HG02588 (cell line): ENCODE results near the gene ESPN.

Experiments
- ATAC-seq: cut with Tn5 transposase; IDR thresholded peaks from one replicate; pipeline ENCODE4 v1.9.1; 2021; ENCODE audit warnings: mild to moderate bottlenecking, moderate library complexity; ENCODE audit not compliant: unreplicated experiment

The ESPN gene

GRCh38 chr1:6508816-6509189, 84.2 kb downstream of the ESPN start:
- ATAC-seq = no peak

- ATAC-seq = no peak
Measured at GRCh38 chr1:6509220-6509918, 84.8 kb downstream of the ESPN start.

GRCh38 chr1:6509919-6510291, 85.3 kb downstream of the ESPN start:
- ATAC-seq = no peak

GRCh38 chr1:6510493-6510892, 85.9 kb downstream of the ESPN start:
- ATAC-seq = no peak
